AG10803 (cell line): ENCODE data around the gene SNX11.

Source experiments
- DNase-seq: peaks from one replicate; pipeline ENCODE4 v3.0.0; 2010; ENCODE audit warnings: low read depth
- H3K4me3 ChIP-seq: 2 replicates; pipeline ENCODE4 v1.5.1; 2011; ENCODE audit warnings: mild to moderate bottlenecking, low read length, control low read depth
- TF ChIP-seq, protein P1 (sequence below): conservative IDR thresholded peaks from 2 replicates; pipeline ENCODE4 v1.5.1; 2011; ENCODE audit warnings: mild to moderate bottlenecking, low read length, control low read depth, inconsistent platforms

SNX11 gene

GRCh38 chr17:48163809-48164208 lies 56.2 kb downstream of the SNX11 start:
- no peak overlapping the region for H3K4me3 ChIP-seq
- no peak for DNase-seq
- TF ChIP-seq, protein P1, sequence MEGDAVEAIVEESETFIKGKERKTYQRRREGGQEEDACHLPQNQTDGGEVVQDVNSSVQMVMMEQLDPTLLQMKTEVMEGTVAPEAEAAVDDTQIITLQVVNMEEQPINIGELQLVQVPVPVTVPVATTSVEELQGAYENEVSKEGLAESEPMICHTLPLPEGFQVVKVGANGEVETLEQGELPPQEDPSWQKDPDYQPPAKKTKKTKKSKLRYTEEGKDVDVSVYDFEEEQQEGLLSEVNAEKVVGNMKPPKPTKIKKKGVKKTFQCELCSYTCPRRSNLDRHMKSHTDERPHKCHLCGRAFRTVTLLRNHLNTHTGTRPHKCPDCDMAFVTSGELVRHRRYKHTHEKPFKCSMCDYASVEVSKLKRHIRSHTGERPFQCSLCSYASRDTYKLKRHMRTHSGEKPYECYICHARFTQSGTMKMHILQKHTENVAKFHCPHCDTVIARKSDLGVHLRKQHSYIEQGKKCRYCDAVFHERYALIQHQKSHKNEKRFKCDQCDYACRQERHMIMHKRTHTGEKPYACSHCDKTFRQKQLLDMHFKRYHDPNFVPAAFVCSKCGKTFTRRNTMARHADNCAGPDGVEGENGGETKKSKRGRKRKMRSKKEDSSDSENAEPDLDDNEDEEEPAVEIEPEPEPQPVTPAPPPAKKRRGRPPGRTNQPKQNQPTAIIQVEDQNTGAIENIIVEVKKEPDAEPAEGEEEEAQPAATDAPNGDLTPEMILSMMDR: no peak; the same call in 1 of the 2 replicates

- no peak for DNase-seq
- TF ChIP-seq, protein P1: no peak
- no peak overlapping the region for H3K4me3 ChIP-seq
These were observed 62.4 kb downstream of the SNX11 start for GRCh38 chr17:48169926-48170325.
